ENCODE results near the gene NEK5.

Gene NEK5

DNA sequence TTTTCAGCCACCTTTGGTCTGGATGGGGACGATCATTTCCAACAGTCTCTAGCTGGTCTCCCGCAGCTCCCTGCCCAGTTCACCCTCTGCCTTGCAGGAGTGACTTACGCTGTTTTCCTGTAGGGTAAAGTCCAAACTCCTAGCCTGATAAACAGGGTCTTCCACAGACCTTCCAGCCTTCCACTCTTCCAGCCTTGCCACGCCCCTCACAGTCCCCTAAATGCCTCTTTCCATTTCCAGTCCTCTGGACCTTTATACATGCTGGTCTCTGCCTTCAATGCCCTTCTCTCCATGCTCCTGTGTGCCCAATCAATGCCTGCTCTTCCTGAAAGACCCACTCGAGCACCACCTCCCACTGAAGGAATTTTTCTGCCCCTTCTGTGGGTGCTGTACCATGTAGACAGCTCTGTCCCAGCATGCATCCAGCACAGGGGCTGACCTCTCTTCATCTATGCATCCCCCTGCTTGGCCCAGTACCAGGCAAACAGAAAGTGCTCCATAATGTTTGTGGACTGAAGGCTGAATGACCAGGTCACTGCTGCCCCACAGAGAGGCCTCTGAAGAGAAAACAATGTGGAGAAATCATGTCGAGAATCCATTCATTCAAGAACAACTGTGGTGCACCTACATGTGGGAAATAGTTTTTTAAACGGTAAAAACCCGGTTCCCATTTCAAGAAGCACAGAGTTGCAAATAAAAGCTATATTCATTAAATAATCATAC lies 122.2 kb downstream of the NEK5 start:
- DNase-seq, result no peak

DNA sequence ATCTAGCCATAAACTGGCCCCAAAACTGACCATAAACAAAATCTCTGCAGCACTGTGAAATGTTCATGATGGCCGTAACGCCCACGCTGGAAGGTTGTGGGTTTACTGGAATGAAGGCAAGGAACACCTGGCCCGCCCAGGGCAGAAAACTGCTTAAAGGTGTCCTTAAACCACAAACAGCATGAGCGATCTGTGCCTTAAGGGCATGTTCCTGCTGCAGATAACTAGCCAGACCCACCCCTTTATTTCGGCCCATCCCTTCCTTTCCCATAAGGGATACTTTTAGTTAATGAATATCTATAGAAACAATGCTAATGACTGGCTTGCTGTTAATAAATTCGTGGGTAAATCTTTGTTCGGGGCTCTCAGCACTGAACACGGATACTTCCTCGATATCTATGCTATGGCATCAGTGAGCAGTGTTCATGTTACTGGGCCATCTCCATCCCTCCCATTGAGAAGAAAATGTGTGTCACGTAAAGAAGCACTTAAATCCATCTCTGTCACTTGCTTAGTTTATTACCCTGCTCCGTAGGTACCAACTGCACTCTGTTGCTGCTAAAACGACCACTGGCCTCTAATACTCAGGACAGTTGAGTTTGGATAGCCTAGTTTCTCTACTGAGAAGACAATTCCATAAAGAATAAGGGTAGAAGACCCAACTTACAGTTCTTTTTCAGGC lies 122.9 kb downstream of the NEK5 start:
- DNase-seq, result no peak

DNA sequence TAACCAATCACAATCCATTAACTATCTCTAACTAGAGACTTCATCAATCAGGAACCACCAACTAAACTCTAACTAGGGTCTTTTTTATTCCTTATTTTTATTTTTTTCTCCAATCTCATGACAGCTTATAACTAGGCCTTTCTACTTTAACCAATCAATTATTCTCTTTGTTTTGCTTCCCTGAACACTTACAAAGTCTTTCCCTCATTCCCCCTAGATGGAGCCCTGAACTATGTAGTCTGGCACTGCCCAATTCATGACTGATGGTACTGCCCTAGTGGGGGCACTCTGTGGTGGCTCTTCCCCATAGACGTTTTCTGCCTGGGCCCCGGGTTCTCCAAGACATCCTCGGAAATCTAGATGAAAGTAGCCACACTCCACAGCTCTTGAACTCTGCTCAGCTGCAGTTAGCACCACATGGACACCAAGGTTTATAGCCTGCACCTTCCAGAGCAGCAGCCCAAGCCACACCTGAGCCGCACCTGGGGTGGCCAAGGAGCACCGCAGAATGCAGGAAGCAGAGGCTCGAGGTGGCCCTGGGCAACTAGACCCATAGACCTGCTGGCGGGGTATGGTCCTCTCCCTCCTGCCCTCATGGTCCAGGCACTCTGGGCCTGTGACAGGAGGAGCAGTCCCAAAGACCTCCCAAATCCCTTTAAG lies 124.2 kb downstream of the NEK5 start:
- DNase-seq, result no peak

DNA sequence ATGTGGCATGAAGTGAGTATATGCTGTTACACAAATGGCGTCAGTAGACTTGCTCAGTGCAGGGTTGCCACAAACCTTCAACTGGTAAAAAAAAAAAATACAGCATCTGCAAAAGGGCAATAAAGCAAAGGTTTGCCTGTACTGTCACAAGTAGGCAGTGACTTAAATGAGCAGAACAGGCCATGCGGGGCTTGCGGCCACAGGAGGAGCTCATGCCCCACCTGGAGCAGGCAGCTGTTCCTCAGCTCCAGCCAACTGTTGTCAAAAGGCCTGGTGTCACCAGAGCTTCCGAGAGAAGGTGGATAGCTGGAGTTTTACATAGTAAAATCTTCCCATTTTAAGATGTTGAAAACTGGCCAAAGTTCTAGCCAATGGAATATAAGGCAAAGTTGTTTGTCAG lies 125.3 kb downstream of the NEK5 start:
- no peak for DNase-seq

DNA sequence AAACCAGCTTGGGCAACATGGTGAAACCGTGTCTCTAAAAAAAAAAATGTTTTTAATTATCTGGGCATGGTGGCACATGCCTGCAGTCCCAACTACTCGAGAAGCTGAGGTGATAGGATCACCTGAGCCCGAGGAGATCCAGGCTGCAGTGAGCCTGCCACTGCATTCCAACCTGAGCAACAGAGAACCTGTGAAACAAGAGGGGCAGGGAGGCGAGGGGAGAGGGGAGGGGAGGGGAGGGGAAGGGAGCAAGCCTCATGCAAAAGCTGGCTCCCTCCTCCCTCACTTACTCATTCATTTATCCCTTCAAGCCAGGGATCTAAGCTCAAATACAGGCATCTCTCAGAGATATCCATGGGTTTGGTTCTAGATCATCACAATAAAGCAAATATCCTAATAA lies 126.5 kb downstream of the NEK5 start:
- DNase-seq, result no peak

DNA sequence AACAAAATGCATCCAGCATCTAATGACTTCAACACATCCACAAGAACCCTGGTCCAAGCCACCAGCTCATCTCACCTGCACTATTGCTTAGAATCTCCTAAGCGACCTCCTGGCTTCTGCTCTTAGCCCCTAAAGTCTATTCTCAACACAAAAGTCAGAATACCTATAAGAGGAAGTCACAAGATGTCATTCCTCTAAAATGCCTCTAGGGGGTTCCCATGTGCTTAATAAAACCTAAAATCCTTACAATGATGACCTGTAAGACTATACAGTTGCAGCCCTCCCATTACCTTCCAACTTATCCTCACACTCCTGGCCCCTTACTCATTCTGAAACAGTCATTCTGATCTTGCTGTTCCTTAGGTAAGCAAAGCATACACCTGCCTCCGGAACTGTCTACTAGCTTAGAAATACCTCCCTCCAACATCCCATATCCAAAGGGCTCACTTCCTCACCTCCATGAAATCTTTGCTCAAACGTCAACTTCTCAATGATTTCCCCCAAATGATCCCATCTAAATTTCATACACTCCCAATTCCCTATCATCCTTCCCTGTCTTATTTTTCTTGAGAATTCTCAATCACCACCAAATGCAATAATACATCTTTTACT lies 127.6 kb downstream of the NEK5 start:
- no peak for DNase-seq

DNA sequence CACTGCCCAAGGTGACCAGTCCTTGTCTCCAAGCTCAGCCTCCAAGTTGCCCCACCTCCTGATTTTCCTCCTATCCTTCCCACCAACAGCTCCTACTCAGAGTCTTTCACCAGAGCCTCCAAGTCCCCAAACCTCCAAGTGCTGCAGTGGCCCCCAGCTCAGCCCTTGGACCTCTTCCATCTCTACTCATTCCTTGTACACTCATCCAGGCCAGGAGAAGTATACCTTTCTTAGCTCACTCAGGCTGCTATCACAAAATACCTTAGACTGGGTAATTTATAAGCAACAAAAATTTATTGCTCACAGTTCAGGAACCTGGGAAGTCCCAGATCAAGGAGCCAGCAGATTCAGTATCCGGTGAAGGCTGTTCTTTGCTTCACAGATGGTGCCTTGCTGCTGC lies 129.0 kb downstream of the NEK5 start:
- no peak for DNase-seq

DNA sequence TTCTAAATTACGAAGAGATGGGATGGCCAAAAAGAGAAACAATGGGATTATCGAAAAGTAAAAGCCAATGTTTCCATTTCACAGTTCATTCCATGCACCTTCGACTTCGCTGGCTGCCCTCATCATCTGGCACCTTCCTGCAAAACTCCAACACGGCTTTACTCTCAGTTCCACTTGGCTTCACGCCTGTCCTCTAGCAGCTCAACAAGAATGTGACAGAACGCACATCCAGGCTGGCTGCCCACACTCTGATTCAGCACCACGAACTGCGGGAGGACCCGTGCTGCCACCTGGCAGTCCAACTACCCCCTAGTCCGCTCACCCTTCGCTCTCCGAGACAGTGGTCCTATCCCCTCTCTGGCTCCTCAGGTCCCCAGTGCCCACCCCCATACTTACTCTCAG lies 129.4 kb downstream of the NEK5 start:
- no peak for DNase-seq

DNA sequence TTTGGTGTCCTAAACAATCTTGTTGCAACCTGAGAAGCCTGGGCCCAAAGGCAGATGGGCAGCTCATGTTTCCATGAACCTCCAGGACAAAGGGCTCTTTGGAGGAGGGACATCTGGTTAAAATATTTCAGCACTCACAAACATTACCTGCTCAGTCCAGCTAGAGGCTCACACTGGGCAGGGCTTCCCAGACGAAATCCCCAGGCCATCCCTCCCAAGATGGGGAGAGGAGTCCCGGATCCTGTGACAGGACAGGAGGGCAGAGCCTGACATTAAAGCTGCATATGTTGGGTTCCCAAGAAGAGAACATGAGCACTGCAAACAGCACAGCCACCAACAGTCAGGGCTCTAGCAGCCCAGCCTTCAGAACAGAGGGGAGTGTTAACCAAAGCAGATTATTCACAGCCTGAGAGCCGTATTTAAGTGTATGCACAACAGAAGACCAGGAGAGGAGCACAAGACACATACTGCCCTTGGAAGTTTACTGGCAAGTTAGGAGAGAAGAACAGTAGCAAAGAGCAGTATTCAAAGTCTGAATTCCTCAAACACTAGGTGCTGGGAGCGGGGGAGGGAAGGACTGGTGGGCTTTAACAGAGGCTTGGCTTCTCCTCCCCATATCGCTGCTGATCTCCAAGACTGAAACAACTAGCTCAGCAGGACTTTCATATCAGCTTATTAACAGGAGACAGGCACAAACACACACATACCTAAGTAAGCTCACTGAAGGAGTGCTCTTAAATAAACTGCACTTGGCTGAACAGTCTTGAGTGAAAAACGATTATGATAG lies 130.0 kb downstream of the NEK5 start:
- no peak for DNase-seq

DNA sequence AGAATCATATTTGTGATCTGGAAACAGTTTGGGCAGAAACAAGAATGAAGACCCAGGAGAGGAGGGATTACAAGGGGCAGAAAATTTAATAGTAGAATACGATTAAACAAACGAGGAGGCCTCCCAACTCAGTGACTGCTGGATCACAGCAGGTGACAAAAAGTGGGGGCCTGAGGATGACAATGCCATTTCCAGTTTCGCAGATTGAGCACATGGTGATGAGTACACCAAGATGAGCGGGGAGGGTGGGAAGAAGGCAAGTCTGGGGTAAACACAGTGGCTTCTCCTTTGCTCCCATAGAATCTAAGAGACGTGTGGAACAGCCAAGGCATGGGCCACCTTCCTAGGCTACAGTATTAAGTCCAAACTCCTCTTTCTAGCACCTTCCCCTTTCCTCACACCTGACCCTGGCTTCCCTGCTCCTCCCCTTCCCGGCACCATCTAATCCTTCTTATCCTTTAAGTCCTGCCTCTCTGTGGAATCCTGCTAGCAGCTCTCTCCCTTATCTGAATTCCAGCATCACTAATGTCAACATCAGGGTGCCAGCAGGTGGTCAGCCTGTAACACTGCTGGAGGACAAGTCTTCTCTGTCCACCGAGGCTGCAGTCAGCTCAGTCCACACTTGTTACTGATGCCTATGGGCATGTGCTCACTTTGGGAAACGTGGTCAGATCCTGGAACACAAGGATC lies 131.1 kb downstream of the NEK5 start:
- no peak for DNase-seq

DNA sequence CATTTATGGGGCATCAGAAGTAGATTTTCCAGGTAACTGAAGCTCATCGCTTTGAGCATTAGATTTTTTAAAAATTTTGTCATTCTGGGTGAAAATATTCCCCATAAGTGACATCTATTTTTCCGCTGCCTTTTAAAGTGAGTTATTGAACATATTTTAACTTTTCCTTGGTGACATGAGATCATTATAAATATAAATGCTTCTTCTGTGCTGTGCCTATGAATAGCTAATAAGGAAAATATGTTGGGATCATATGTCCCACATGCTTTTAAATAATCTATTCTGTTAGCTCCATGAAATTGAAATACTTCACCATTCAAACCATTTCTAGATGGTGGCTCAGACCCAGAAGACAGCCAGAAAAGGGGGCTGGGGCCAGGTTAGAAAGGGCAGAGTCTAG lies 131.7 kb downstream of the NEK5 start:
- DNase-seq, result no peak

DNA sequence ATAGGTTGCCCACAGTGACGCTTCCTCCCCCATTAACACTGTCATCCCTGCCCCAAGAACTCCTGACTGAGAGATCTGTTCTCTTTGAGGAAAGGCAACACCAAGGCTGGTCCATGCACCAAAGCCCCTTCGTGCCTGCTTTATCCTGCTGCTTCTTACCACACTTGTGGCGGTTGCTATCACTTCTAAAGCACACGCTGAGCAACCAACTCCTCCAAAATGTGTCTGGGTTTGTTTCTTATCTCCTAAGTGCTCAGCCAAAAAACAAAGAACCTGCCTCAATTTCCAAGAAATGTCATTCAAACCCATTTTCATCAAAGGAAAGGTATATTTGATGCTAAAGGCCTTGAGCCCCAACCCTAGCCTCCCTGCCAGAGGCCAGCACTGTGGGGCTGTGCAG lies 132.2 kb downstream of the NEK5 start:
- no peak for DNase-seq

DNA sequence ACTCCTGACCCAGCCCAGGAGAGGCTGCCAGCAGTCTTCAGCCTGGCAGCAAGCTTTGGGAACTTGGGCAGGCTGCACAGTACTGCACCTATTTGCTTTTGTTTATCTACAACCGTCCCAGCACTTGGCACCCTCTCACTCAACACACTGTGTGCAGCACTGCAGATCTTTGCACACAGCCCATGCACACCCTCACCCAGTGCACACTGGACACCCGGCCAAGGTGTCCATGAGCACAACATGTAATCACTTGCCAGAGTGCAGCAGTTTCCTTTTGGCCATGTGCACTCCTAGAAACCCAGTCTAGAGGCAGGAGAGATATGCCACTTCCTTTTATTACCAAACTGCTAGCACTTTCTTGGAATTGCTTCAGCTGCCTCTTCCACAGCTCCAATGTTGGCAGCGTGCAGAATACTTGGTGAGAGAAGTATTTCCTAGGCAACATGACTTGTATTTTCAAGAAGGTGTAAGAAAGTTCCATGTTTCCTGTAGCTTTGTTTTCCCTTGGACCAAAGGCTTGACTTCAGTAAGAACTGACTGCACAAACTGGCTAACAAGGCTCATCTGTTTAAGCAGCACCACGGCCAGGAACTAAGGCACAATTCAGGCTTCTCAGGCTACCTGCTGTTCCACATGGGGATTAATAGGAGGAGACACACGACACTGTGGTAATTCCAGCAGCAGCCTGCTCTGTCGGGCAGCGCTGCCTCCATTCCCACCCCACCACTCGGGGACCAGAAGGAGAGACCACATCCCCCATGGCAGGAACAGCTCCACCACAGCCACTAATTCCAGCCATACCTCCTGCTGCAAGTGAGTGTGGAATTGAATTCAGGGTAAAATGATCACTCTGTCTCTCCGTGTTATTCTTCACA lies 133.0 kb downstream of the NEK5 start:
- DNase-seq, result no peak

DNA sequence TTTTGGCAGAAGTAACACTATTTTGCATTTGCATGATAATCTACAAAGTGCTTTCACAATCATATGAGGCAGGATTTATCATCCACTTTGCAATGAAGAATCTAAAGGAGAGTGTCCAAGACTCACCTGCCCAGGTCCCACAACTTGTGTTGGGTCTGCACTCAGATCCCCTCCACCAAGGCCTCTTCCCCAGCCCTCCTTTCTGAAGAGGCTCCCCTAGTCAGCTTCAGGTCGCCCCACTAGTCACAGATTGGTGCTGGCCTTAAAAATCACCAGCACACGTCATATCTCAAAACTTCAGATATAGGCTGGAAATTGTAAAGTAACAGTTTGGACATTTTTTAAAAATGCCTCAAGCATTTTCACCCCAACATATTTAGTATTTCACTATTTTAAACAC lies 135.2 kb downstream of the NEK5 start:
- no peak for DNase-seq

DNA sequence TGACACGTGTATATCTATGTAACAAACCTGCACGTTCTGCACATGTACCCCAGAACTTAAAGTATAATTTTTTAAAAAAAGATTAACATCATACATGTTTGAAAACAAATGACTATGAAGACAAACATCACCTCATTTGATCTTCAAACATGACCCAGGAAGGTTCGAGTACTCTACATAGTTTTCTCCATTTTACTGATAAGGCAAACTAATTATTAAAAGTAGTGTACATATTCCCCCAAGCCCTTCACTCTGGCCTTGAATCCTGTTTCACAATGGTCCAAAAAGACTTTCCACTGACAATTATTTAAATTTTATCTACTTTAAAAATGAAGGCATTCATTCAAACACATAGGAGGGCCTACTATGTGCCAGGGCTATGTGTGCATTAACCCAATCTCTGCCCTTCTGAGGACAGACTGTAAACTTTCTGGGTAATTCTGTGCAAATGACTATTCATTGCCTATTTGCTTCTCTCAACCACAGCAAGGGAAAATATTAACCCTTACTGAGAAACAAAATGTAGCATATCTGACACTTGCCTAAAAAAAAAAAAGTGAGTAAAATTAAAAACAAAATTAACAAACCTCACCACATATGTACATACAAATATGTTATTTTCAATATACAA lies 139.8 kb downstream of the NEK5 start:
- DNase-seq, result no peak
